PFSK-1 (cell line): ENCODE measurements around the gene PI4KA.

ENCODE experiments used
- SIN3A ChIP-seq: IDR thresholded peaks from 2 replicates; pipeline ENCODE4 v1.6.1; 2012; ENCODE audit warnings: mild to moderate bottlenecking, low read length, moderate library complexity, borderline replicate concordance; ENCODE audit not compliant: insufficient read depth
- TAF1 ChIP-seq: IDR thresholded peaks from 2 replicates; pipeline ENCODE4 v1.6.1; 2012; ENCODE audit warnings: low read length, control low read depth, borderline replicate concordance; ENCODE audit not compliant: insufficient read depth

DNA sequence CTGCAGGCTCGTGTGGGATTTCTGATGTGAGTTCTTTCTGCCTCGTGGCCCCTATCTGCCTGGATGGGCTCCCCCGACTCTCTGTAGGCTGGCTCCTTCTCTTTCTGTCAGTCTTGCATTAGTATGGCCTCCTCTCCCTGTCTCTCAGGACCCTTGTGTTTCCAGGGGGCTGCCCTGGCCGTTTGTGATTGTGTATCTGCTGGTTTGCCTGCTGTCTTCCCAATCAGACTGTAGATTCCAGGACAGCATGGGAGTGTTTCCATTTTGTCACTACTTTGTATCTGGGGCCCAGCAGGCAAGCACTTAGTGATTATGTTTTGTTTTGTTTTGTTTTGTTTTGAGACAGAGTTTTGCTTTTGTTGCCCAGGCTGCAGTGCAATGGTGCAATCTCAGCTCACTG, 25.8 kb upstream of the PI4KA start:
- TF ChIP-seq SIN3A (no peak), TAF1 (no peak)
